ENCODE data around the gene AGAP5.

The AGAP5 gene

GRCh38 chr10:73650537-73651331, 47.2 kb downstream of the AGAP5 start:
- no peak for DNase-seq

GRCh38 chr10:73649876-73650536, 47.9 kb downstream of the AGAP5 start:
- no peak for DNase-seq

GRCh38 chr10:73648975-73649829, 48.7 kb downstream of the AGAP5 start:
- DNase-seq: no peak

- no peak for DNase-seq
These were observed 49.8 kb downstream of the AGAP5 start for GRCh38 chr10:73647875-73648651.

- peak; percentile 44 for DNase-seq
These were observed 50.6 kb downstream of the AGAP5 start for GRCh38 chr10:73647211-73647874.

- no peak for DNase-seq
These were observed 51.3 kb downstream of the AGAP5 start for GRCh38 chr10:73646598-73647041.

GRCh38 chr10:73645251-73645650, 52.7 kb downstream of the AGAP5 start:
- no peak for DNase-seq

- no peak for DNase-seq
These were observed 53.1 kb downstream of the AGAP5 start for GRCh38 chr10:73644767-73645166.

GRCh38 chr10:73644015-73644743, 53.7 kb downstream of the AGAP5 start:
- DNase-seq: peak; percentile 88

GRCh38 chr10:73643362-73643761, 54.5 kb downstream of the AGAP5 start:
- DNase-seq: no peak

- no peak for DNase-seq
These were observed 56.4 kb downstream of the AGAP5 start, which contains the start of gene MYOZ1 for GRCh38 chr10:73641328-73642060. Gene MYOZ1, minus strand, starts transcription at chr10:73641474. Its CDS starts 1,457 bp downstream, at chr10:73640017.

- no peak for DNase-seq
These were observed 58.6 kb downstream of the AGAP5 start for GRCh38 chr10:73639286-73639685.

- no peak for DNase-seq
These were observed 62.1 kb downstream of the AGAP5 start for GRCh38 chr10:73635781-73636180.

GRCh38 chr10:73634421-73634820, 63.5 kb downstream of the AGAP5 start:
- DNase-seq: no peak

GRCh38 chr10:73629165-73629564, 68.7 kb downstream of the AGAP5 start:
- DNase-seq: no peak

- no peak for DNase-seq
These were observed 69.5 kb downstream of the AGAP5 start for GRCh38 chr10:73628405-73628804.

- DNase-seq: no peak
These were observed 70.6 kb downstream of the AGAP5 start for GRCh38 chr10:73627300-73627699.

- peak; percentile 99 for DNase-seq
These were observed 71.8 kb downstream of the AGAP5 start for GRCh38 chr10:73625884-73626752.

Measured in hematopoietic multipotent progenitor cell treated with erythropoietin and hydrocortisone succinate and interleukin-3 and kit ligand, for 6 days (in vitro differentiated cells).